GM12878 (cell line): ENCODE results near the gene CDH10. TPM values are rescaled to one million over a fixed set of nuclear protein-coding genes. Genes with fewer than 3 reads are reported as not detected.

Experiments used
- ATAC-seq: fragments of 200-7000 bp; cut with Tn5 transposase; 3 replicates; pipeline ENCODE4 v1.9.1; 2020; ENCODE audit warnings: mild to moderate bottlenecking, moderate library complexity
- BruUV-seq: library from RNA; stranded (reverse); fragments of 400-500 nt; replicated peaks from 2 replicates; lab custom pipeline; 2021; lab: Mats Ljungman, UMichigan
- CTCF ChIA-PET: fragments of 300-600 bp; sonication (Branson Sonifier 250); formaldehyde crosslinking; extraction: SDS; loops from one replicate; lab custom pipeline; 2021; ENCODE audit warnings: inconsistent platforms; lab: Yijun Ruan, JAX
- POLR2A ChIA-PET: fragments of 350-600 bp; formaldehyde crosslinking; extraction: SDS; loops from one replicate; lab custom pipeline; 2021; ENCODE audit warnings: inconsistent platforms; lab: Charles Lee
- RAD21 ChIA-PET: fragments of 300-600 bp; sonication (Branson Sonifier 250); formaldehyde crosslinking; loops from one replicate; lab custom pipeline; 2023; ENCODE audit warnings: antibody characterized with exemption; ENCODE audit not compliant: unreplicated experiment; lab: Charles Lee
- SMC1A ChIA-PET: fragments of 300-600 bp; sonication (Branson Sonifier 250); formaldehyde crosslinking; loops from one replicate; lab custom pipeline; 2023; ENCODE audit not compliant: unreplicated experiment, uncharacterized antibody; lab: Charles Lee
- DNase-seq: peaks from one replicate; pipeline ENCODE4 v3.0.0-alpha.2; 2011; ENCODE audit warnings: low read depth, low spot score
- FAIRE-seq: peaks from 3 replicates; lab custom pipeline; 2011; peaks lifted over from hg19 to GRCh38; lab: Jason Lieb, UNC
- H2AFZ ChIP-seq: 2 replicates; pipeline ENCODE4 v1.6.0; 2011; ENCODE audit warnings: low read depth, low read length, control low read depth; ENCODE audit not compliant: control insufficient read depth
- H3K27ac ChIP-seq: 2 replicates; pipeline ENCODE4 v1.5.1; 2011; ENCODE audit warnings: control low read depth; ENCODE audit not compliant: control insufficient read depth, insufficient read depth
- H3K27me3 ChIP-seq, 2 experiments: replicated peaks in 1 of 2; 2 replicates each; pipeline versions ENCODE4 v1.6.0 to v1.6.1; 2011; ENCODE audit warnings: low read length in 1 of 2; ENCODE audit not compliant: control insufficient read depth in 2 of 2, insufficient read depth in 2 of 2
- H3K36me3 ChIP-seq, 2 experiments: 2 replicates each; pipeline ENCODE4 v1.5.1; 2011; ENCODE audit warnings: low read length in 1 of 2; ENCODE audit not compliant: control insufficient read depth in 2 of 2, insufficient read depth in 2 of 2
- H3K4me1 ChIP-seq: 2 replicates; pipeline ENCODE4 v1.6.1; 2011; ENCODE audit warnings: mild to moderate bottlenecking, low read length, moderate library complexity, mixed read lengths; ENCODE audit not compliant: control insufficient read depth, insufficient read depth
- H3K4me2 ChIP-seq: 2 replicates; pipeline ENCODE4 v1.6.0; 2011; ENCODE audit warnings: control low read depth; ENCODE audit not compliant: control insufficient read depth, insufficient read depth
- H3K4me3 ChIP-seq: fragments of 200-600 bp; sonication (generic); 2 replicates; pipeline ENCODE4 v1.5.1; 2016
- H3K79me2 ChIP-seq: 2 replicates; pipeline ENCODE4 v1.6.0; 2011; ENCODE audit warnings: low read length; ENCODE audit not compliant: control insufficient read depth, insufficient read depth
- H3K9ac ChIP-seq: 2 replicates; pipeline ENCODE4 v1.8.0; 2011; ENCODE audit warnings: low read length, control low read depth, mixed read lengths; ENCODE audit not compliant: control insufficient read depth, insufficient read depth
- H3K9me3 ChIP-seq: replicated peaks from 3 replicates; pipeline ENCODE4 v1.5.1; 2011; ENCODE audit warnings: mild to moderate bottlenecking, low read length; ENCODE audit not compliant: control insufficient read depth, insufficient read depth
- H4K20me1 ChIP-seq: 2 replicates; pipeline ENCODE4 v1.6.0; 2011; ENCODE audit not compliant: control insufficient read depth, insufficient read depth
- BACH1 ChIP-seq: fragments of 450-650 bp; IDR thresholded peaks from 2 replicates; pipeline ENCODE4 v1.6.1; 2017; ENCODE audit warnings: mild to moderate bottlenecking, borderline replicate concordance
- BMI1 ChIP-seq: fragments of 450-650 bp; IDR thresholded peaks from 2 replicates; pipeline ENCODE4 v1.6.1; 2016; ENCODE audit warnings: mild to moderate bottlenecking, moderate library complexity, borderline replicate concordance
- ESRRA ChIP-seq: IDR thresholded peaks from 2 replicates; pipeline ENCODE4 v1.6.1; 2012; ENCODE audit warnings: mild to moderate bottlenecking, low read length, improper control_type of control experiment
- FOXM1 ChIP-seq: IDR thresholded peaks from 2 replicates; pipeline ENCODE4 v1.6.1; 2012; ENCODE audit warnings: low read depth, mild to moderate bottlenecking, inconsistent platforms, low read length, moderate library complexity
- HDAC6 ChIP-seq: fragments of 200-600 bp; sonication (generic); IDR thresholded peaks from one replicate; pipeline ENCODE4 v1.8.0; 2017; ENCODE audit warnings: antibody characterized with exemption; ENCODE audit not compliant: unreplicated experiment
- JUND ChIP-seq: IDR thresholded peaks from 2 replicates; pipeline ENCODE4 v1.6.1; 2012; ENCODE audit warnings: low read depth, mild to moderate bottlenecking, low read length, improper control_type of control experiment, moderate library complexity
- MEF2B ChIP-seq: fragments of 450-650 bp; IDR thresholded peaks from 2 replicates; pipeline ENCODE4 v1.6.1; 2018; ENCODE audit warnings: mild to moderate bottlenecking, moderate library complexity; ENCODE audit not compliant: partially characterized antibody, poor library complexity, severe bottlenecking
- NBN ChIP-seq: fragments of 450-650 bp; IDR thresholded peaks from 2 replicates; pipeline ENCODE4 v1.6.1; 2016
- NR2C2 ChIP-seq: IDR thresholded peaks from 2 replicates; pipeline ENCODE4 v1.6.1; 2011; ENCODE audit warnings: borderline replicate concordance, low read depth; ENCODE audit not compliant: control insufficient read depth, insufficient read length
- PBX3 ChIP-seq: IDR thresholded peaks from 2 replicates; pipeline ENCODE4 v1.6.1; 2011; ENCODE audit warnings: mild to moderate bottlenecking, low read depth, low read length, moderate library complexity; ENCODE audit not compliant: insufficient replicate concordance
- RB1 ChIP-seq: fragments of 450-650 bp; formaldehyde crosslinking; IDR thresholded peaks from 2 replicates; pipeline ENCODE4 v1.6.1; 2017; ENCODE audit warnings: mild to moderate bottlenecking, borderline replicate concordance
- SMARCA5 ChIP-seq: fragments of 450-650 bp; IDR thresholded peaks from 2 replicates; pipeline ENCODE4 v1.6.1; 2017; ENCODE audit warnings: mild to moderate bottlenecking
- SMC3 ChIP-seq: IDR thresholded peaks from 2 replicates; pipeline ENCODE4 v1.6.1; 2011; ENCODE audit warnings: low read length, improper control_type of control experiment, borderline replicate concordance
- SRF ChIP-seq, 2 experiments: IDR thresholded peaks; 2 replicates each; pipeline ENCODE4 v1.6.1; 2011; ENCODE audit warnings: low read depth in 2 of 2, low read length in 2 of 2, mild to moderate bottlenecking in 1 of 2, moderate library complexity in 1 of 2
- STAT1 ChIP-seq: fragments of 450-650 bp; conservative IDR thresholded peaks from 2 replicates; pipeline ENCODE4 v1.6.1; 2014; ENCODE audit warnings: antibody characterized with exemption, mild to moderate bottlenecking
- USF1 ChIP-seq: IDR thresholded peaks from 2 replicates; pipeline ENCODE4 v1.6.1; 2011; ENCODE audit warnings: borderline replicate concordance, low read depth, mild to moderate bottlenecking, moderate library complexity, mixed read lengths, low read length; ENCODE audit not compliant: insufficient read depth; ENCODE audit errors: extremely low read length
- WGBS: methylation state at CpG from one replicate; pipeline ENCODE4 v1.1.6; 2016; ENCODE audit warnings: low lambda C conversion rate; ENCODE audit not compliant: insufficient replicate concordance, insufficient coverage; ENCODE audit errors: missing lambda C conversion rate; 5-methylcytosine and 5-hydroxymethylcytosine counted together
- in situ Hi-C: fragments of 300-500 bp; cut with MboI; formaldehyde crosslinking; loops from 9 replicates; pipeline ENCODE4 v1.14.3; 2018; ENCODE audit warnings: mixed read lengths
- intact Hi-C: fragments of 100-400 bp; cut with micrococcal nuclease; formaldehyde crosslinking; loops from one replicate; pipeline ENCODE4 v1.14.2; 2022; ENCODE audit not compliant: unreplicated experiment
- polyA plus RNA-seq, 11 experiments: library from polyadenylated mRNA; depleted of rRNA in 4 of 11; unstranded in 6 of 11; stranded (reverse) in 5 of 11; fragments of >200 nt; fragmentation: Nextera tagmentation in 4 of 11; fragmentation: Illumina TruSeq in 1 of 11; extraction: Ambion mirVana in 4 of 11; extraction: Trizol in 1 of 11; gene quantifications; 1 replicate in 1 of 11; 2 replicates in 10 of 11; pipeline versions ENCODE4 v1.2.1 to v1.2.3, GENCODE V29; 2011 to 2016; ENCODE audit warnings: inconsistent platforms in 2 of 11, missing spikeins in 2 of 11, low read depth in 1 of 11
- total RNA-seq, 4 experiments: library from RNA; depleted of rRNA in 3 of 4; stranded (reverse); fragments of >200 nt in 3 of 4; fragmentation: Illumina TruSeq in 1 of 4; extraction: Trizol in 1 of 4; gene quantifications; 2 replicates each; pipeline versions ENCODE4 v1.2.1 to v1.2.3, GENCODE V29; 2013 to 2021
- TF ChIP-seq, protein P1 (sequence below): fragments of 450-650 bp; formaldehyde crosslinking; IDR thresholded peaks from 2 replicates; pipeline ENCODE4 v1.4.0; 2020; ENCODE audit warnings: mild to moderate bottlenecking, moderate library complexity

CDH10 gene
- total and polyA plus RNA-seq, 10 of the 15 experiments (the other 5 are each of a cell fraction or from before 2014, with no cell fraction given) = 0.04 to 0.05 TPM; not detected in 8

DNA sequence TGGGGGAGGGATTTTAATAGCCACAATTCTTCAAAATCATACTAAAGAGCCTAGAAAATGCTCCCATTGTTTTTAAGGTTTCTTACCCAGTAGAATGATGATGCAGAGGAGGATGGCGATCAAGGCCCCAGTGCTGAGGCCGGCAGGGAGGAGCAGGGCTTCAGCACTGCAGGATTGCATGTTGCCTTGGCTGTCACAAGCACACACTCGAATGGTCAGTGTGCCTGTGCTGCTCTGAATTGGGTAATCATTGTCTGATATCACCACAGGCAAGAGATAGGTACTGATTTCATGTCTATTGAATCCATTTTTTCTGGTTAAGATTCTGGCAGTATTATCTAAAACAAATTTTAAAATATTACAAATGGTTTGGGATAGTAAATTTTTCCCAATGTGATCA lies 153.3 kb downstream of the CDH10 start:
- ChIA-PET SMC1A (no interaction called here), CTCF (no interaction called here)
- no TSS peak for BruUV-seq

More for the DNA sequence above, 153.3 kb downstream of the CDH10 start:
- H3K4me2 ChIP-seq = no peak overlapping the region
- H3K4me1 ChIP-seq = no peaks in the 10 kb centered on the region
- POLR2A ChIA-PET = no interaction called here
- DNase-seq (no peak), FAIRE-seq (no peak), ATAC-seq (no peak)
- 17% methylated on average over 3 of the region's 3 CpGs for WGBS
- no peak overlapping the region for H3K27ac ChIP-seq
- H3K4me3 ChIP-seq = no peak overlapping the region
- H3K9ac ChIP-seq = no peak overlapping the region
- H3K79me2 ChIP-seq = no peaks in the 10 kb centered on the region
- no peaks in the 10 kb centered on the region for H4K20me1 ChIP-seq
- intact Hi-C loops = no loop called here
- H3K9me3 ChIP-seq = no peaks in the 10 kb centered on the region
- H3K27me3 ChIP-seq = no peaks in the 10 kb centered on the region
- H3K36me3 ChIP-seq = no peaks in the 10 kb centered on the region
- in situ Hi-C loops = no loop called here
- RAD21 ChIA-PET = no interaction called here
- no peak overlapping the region for H2AFZ ChIP-seq
- TF ChIP-seq NBN (no peak), FOXM1 (no peak), NR2C2 (no peak), STAT1 (no peak), BACH1 (no peak), SRF (IDR thresholded peaks at IDR 0.05; ENCODE audit: low read depth in 2 of 2, low read length in 2 of 2) (no peak), PBX3 (no peak), USF1 (no peak), RB1 (no peak), MEF2B (no peak), ESRRA (no peak), SMARCA5 (no peak), HDAC6 (no peak), BMI1 (no peak), JUND (no peak), SMC3 (no peak)
- TF ChIP-seq, protein P1, sequence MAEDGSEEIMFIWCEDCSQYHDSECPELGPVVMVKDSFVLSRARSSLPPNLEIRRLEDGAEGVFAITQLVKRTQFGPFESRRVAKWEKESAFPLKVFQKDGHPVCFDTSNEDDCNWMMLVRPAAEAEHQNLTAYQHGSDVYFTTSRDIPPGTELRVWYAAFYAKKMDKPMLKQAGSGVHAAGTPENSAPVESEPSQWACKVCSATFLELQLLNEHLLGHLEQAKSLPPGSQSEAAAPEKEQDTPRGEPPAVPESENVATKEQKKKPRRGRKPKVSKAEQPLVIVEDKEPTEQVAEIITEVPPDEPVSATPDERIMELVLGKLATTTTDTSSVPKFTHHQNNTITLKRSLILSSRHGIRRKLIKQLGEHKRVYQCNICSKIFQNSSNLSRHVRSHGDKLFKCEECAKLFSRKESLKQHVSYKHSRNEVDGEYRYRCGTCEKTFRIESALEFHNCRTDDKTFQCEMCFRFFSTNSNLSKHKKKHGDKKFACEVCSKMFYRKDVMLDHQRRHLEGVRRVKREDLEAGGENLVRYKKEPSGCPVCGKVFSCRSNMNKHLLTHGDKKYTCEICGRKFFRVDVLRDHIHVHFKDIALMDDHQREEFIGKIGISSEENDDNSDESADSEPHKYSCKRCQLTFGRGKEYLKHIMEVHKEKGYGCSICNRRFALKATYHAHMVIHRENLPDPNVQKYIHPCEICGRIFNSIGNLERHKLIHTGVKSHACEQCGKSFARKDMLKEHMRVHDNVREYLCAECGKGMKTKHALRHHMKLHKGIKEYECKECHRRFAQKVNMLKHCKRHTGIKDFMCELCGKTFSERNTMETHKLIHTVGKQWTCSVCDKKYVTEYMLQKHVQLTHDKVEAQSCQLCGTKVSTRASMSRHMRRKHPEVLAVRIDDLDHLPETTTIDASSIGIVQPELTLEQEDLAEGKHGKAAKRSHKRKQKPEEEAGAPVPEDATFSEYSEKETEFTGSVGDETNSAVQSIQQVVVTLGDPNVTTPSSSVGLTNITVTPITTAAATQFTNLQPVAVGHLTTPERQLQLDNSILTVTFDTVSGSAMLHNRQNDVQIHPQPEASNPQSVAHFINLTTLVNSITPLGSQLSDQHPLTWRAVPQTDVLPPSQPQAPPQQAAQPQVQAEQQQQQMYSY (CRISPR knock-in tag) = no peak
- TF ChIP-seq, all 136 proteins: peak for 0
